Measurements from ENCODE around the gene ATG9B.

DNA sequence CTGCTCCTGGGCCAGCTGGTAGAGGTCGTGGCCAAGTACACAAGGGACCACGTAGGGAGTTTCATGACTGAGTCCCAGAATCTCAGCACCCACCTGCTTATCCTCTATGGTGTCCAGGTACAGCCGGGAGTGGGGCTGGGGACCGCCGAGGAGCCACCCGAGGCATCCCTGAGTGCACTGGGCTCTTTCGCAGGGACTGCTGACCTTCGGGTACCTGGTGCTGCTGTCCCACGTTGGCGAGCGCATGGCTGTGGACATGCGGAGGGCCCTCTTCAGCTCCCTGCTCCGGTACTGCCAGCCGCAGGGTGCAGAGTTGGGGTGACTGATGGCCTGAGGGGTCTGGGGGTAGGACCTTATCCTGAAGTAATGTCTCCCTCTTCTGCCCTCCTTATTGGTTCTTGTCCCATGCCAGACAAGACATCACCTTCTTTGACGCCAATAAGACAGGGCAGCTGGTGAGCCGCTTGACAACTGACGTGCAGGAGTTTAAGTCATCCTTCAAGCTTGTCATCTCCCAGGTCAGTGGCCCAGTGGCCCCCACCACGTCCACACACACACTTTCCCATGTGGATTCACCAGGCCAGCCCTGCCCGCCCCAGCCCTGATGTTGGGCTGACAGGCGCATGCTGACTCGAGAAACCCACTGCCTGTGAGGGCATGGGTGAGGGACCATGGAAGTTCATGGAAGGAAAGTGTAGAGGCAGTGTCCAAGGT, 10.2 kb upstream of the ATG9B start:
- TF ChIP-seq, protein P1, sequence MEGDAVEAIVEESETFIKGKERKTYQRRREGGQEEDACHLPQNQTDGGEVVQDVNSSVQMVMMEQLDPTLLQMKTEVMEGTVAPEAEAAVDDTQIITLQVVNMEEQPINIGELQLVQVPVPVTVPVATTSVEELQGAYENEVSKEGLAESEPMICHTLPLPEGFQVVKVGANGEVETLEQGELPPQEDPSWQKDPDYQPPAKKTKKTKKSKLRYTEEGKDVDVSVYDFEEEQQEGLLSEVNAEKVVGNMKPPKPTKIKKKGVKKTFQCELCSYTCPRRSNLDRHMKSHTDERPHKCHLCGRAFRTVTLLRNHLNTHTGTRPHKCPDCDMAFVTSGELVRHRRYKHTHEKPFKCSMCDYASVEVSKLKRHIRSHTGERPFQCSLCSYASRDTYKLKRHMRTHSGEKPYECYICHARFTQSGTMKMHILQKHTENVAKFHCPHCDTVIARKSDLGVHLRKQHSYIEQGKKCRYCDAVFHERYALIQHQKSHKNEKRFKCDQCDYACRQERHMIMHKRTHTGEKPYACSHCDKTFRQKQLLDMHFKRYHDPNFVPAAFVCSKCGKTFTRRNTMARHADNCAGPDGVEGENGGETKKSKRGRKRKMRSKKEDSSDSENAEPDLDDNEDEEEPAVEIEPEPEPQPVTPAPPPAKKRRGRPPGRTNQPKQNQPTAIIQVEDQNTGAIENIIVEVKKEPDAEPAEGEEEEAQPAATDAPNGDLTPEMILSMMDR (conservative IDR thresholded peaks at IDR 0.05 in 1 of 2, IDR thresholded peaks at IDR 0.05 in 1 of 2; ENCODE audit: low read depth in 1 of 2, low read length in 2 of 2) = no peak
- no peak for TF ChIP-seq EZH2 (IDR thresholded peaks at IDR 0.05; ENCODE audit: low read length, missing control alignments)

All from fibroblast of lung (primary cell).